GM06990 (cell line): ENCODE data around the gene PROX1.

ENCODE experiments used
- DNase-seq: peaks from one replicate; pipeline ENCODE4 v3.0.0-alpha.2; 2011; ENCODE audit not compliant: insufficient read length; ENCODE audit errors: extremely low read depth
- H3K27me3 ChIP-seq: replicated peaks from 2 replicates; pipeline ENCODE4 v1.6.0; 2011; ENCODE audit warnings: low read length; ENCODE audit not compliant: control insufficient read depth, insufficient read depth
- H3K36me3 ChIP-seq: 2 replicates; pipeline ENCODE4 v1.5.1; 2011; ENCODE audit warnings: low read length; ENCODE audit not compliant: control insufficient read depth, insufficient read depth
- H3K4me3 ChIP-seq: replicated peaks from 2 replicates; pipeline ENCODE4 v1.5.1; 2011; ENCODE audit warnings: low read depth, mild to moderate bottlenecking, control low read depth, low read length
- TF ChIP-seq, protein P1 (sequence below): IDR thresholded peaks from 2 replicates; pipeline ENCODE4 v1.5.1; 2011; ENCODE audit warnings: low read length, control low read depth, mild to moderate bottlenecking, inconsistent platforms; ENCODE audit not compliant: insufficient read depth, poor library complexity, severe bottlenecking

PROX1 gene

DNA sequence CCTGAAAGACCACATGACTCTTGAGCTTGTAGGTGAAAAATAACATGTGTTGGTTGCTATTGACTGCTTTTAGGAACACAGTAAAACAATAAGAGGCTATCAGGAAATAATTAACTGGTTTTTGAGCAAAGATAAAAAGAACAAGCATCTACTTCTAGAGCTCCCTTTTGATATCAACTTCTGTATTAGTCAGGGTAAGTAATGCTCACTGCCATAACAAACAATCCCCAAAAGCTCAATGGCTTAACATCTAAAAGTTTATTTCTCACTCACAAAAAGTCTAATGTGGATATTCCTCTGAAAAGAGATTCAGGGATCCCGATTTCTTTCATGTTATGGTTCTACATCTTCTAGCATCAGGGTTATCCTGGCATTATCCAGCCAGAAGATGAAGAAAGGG is 25.3 kb upstream of the PROX1 start:
- DNase-seq: no peak
- H3K27me3 ChIP-seq: no peaks in the 10 kb centered on the region
- H3K36me3 ChIP-seq: no peaks in the 10 kb centered on the region
- TF ChIP-seq, protein P1, sequence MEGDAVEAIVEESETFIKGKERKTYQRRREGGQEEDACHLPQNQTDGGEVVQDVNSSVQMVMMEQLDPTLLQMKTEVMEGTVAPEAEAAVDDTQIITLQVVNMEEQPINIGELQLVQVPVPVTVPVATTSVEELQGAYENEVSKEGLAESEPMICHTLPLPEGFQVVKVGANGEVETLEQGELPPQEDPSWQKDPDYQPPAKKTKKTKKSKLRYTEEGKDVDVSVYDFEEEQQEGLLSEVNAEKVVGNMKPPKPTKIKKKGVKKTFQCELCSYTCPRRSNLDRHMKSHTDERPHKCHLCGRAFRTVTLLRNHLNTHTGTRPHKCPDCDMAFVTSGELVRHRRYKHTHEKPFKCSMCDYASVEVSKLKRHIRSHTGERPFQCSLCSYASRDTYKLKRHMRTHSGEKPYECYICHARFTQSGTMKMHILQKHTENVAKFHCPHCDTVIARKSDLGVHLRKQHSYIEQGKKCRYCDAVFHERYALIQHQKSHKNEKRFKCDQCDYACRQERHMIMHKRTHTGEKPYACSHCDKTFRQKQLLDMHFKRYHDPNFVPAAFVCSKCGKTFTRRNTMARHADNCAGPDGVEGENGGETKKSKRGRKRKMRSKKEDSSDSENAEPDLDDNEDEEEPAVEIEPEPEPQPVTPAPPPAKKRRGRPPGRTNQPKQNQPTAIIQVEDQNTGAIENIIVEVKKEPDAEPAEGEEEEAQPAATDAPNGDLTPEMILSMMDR: no peak
- H3K4me3 ChIP-seq: no peak overlapping the region

DNA sequence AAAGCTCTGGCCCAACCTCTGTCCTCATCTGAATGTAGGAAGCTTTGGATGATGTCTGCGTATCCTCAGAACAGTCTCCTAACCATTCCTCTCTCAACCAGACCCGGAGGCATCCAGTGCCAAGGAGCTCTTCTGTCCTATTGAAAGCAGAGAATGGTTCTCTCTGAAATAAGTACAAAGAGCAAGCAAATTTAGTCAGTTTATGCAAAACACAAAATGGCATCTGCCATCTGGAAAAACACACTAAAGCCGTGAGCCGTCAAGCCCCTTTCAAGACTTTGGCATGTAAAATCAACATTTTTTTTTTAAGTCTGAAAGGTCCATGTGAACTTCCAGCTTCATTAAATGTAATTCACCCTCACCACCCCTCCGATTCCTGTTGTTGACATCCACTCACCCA is 21.7 kb upstream of the PROX1 start:
- Histone ChIP-seq H3K36me3 (no peaks in the 10 kb centered on the region), H3K4me3 (no peak overlapping the region), H3K27me3 (no peaks in the 10 kb centered on the region)
- DNase-seq: no peak
- TF ChIP-seq, protein P1: no peak

DNA sequence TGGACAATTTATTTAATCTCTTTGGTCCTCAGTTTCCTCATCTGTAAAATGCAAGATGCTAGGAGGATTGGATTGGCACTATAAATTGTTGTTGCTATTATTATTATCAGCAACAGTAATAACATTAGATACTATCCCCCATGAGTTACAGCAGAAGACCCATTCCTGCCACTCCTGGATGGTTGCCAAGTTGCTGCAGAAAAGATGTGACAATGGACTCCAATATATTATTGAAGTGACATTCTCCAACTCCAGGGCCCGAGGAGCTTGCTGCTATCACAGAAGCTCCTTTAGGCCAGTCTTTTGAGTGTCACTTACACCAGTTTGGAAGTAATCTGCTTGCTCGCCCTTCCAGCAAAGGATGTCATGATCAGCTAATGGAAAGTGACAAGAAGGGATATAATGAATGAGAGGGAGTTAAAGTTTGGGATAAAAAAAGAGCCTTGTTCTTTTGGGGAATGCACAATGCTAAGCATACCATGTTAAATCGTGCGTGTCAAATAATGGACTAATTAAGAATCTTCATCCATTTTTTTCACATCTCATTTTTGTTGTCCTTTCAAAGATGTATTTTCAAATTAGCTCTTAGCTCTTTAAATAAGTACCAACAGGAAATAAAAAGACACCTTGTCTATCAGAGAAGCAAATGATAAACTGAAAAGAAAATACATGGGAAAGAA is 19.5 kb upstream of the PROX1 start:
- TF ChIP-seq, protein P1: no peak
- Histone ChIP-seq H3K36me3 (no peaks in the 10 kb centered on the region), H3K27me3 (no peaks in the 10 kb centered on the region), H3K4me3 (no peak overlapping the region)
- DNase-seq: no peak

DNA sequence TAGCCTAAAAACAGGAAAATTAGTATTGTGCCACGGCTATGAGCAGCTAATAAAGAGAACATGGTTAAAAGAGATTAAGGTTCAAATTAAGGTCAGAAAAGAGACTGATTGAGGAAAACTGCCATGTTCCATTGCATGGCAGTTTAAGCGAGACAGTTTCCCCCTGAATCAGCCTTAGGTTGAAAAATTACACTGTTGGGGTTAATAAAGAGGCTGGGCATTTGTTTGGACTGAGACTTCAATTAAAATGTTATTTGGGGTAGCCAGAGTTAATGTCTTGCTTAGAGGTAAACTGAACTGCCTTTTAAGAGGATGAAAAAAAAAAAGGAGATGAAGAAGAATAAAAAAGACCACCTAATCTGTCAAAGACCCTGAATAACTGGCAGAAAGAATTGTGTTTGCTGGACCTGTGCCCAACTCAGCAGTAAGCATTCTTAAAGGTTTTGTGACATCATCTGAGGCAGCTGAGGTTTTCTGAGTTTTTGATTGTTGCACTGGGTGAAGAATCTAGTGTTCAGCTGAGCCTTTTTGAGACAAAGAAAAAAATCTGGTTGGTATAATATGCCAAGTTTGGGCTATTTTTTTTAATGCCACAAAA is 17.7 kb upstream of the PROX1 start:
- no peak for DNase-seq
- no peaks in the 10 kb centered on the region for H3K27me3 ChIP-seq
- H3K36me3 ChIP-seq: no peaks in the 10 kb centered on the region
- no peak overlapping the region for H3K4me3 ChIP-seq
- TF ChIP-seq, protein P1: no peak

DNA sequence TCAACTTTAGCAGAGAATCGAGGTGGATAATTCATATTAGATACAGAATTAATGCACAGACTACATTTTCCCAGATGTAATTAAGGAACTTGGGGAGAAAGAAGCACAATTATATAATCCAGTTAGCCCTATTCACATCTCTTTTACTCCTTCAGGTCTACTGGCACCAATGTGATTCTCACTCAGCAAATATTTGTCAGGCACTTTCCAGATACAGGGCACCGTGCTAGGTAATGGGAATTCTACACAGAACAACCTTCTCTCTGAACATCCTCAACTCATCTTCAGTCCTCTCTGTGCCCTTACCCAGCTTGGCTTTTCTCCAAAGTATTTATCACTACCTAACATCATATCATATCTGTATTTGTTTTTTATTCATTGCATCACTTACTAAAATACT is 15.6 kb upstream of the PROX1 start:
- Histone ChIP-seq H3K4me3 (no peak overlapping the region), H3K36me3 (no peaks in the 10 kb centered on the region), H3K27me3 (no peaks in the 10 kb centered on the region; the same call in 1 of the 2 replicates)
- DNase-seq: no peak
- TF ChIP-seq, protein P1: no peak
